HG02885 (cell line): ENCODE results near the gene LSM11.
"Not testable (repeated sequence)": the region's sequence is repeated elsewhere in the genome, so short reads cannot be mapped to it uniquely, and the experiment has no call there.

Experiments
- ATAC-seq: cut with Tn5 transposase; IDR thresholded peaks from one replicate; pipeline ENCODE4 v1.9.1; 2021; ENCODE audit warnings: mild to moderate bottlenecking; ENCODE audit not compliant: unreplicated experiment, poor library complexity

Gene LSM11

DNA sequence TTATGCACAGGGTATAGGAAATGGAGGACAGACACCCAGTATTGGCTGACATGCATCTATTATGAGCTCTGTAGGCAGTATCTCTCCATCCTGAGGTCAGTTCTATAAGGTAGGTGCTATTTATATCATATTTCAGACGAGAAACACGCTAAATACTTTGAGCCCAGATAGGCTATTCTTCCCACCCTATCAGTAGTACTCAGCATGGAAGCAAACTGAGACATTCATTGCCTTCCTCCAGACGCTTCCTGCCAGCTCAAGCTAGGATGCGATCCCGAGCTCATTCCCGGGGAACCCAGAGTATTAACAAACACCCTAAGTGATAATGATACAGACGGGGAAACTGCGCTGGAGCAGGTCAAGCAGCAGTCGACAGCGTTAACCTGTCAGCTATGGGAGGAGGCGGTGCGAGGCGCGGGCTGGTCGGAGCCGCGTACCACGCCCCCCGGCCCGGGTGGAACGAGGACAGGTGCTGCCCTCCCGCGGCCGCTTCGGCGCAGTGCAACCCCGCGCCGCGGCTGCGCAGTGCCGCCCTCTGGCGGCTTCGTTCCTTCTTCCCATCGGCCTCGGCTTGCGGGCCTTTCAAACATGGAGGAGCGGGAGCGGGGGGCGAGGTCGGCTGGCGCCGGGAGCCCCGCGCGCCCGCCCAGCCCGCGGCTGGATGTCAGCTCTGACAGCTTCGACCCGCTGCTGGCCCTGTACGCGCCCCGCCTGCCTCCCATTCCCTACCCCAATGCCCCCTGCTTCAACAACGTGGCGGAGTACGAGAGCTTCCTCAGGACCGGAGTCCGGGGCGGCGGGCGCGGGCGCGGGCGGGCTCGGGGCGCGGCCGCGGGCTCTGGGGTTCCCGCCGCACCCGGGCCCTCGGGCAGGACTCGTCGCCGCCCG, at the start of gene LSM11:
TSS of gene LSM11 (plus strand) at position 550 of the 888 bp plus-strand sequence. CDS start at position 589, 39 bp downstream.
- ATAC-seq = peak; percentile 93

DNA sequence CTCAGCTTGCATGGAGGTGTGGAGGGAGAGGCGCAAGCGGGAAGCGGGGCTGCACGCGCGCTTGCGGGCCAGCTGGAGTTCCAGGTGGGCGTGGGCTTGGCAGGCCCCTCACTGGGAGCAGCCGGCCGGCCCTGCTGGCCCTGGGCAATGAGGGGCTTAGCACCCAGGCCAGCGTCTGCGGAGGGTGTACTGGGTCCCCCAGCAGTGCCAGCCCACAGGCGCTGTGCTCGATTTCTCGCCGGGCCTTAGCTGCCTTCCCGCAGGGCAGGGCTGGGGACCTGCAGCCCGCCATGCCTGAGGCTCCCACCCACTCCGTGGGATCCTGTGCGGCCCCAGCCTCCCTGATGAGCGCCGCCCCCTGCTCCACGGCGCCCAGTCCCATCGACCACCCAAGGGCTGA, 49.7 kb upstream of the LSM11 start:
- not testable (repeated sequence) for ATAC-seq

DNA sequence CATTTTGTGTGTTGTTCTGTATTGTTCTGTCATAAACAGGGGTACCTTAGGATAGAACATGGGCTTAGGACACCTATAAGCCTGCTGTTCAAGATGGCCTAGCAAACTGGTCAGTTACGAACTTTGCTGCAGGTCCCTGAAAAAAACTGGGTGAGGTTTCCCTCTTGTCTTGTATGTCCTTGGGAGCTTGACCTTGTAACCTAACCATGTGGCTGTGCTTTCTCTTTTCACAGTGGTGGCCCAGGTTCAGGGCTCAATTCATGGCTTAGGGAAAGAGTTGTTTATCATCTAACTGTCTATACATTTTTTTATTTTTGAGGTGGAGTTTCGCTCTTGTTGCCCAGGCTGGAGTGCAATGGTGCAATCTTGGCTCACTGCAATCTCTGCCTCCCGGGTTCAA, 47.4 kb upstream of the LSM11 start:
- ATAC-seq = not testable (repeated sequence)

DNA sequence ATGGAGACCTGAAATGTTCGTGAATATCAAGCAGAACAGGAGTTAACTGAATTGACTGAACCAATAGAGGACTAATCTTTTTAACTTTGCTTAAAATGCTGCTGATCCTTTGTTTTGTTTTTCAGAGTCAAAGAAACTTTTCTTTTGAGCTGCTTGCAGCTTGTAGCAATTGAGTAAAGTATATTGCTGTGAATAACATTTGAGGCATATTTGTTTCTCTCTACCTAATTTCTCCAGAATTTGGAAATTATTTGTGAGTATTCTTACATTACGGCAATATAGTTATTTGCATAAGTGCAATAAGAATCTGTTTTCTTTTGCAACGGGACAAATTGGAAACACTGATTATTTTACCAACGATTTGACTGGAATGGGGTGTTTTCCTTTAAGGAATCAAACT, 44.8 kb upstream of the LSM11 start:
- ATAC-seq = not testable (repeated sequence)

DNA sequence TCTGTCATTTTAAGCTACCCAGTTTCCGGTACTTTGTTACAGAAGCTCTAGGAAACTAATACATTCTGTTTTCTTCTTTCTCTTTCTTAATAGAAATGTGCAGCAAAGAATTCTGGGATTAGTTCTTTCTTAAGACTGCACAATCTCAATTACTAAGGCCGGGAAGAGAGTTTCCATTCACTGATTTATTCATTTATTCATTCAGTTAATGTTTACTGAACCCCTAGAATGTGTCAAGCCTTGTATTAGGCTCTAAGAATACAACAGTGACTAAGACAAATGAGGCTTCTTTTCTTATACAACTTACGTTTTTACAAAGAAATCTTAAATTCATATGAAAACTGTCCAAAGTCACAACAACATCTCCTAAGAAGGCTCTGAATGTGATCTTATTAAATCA, 39.8 kb upstream of the LSM11 start:
- ATAC-seq = no peak

DNA sequence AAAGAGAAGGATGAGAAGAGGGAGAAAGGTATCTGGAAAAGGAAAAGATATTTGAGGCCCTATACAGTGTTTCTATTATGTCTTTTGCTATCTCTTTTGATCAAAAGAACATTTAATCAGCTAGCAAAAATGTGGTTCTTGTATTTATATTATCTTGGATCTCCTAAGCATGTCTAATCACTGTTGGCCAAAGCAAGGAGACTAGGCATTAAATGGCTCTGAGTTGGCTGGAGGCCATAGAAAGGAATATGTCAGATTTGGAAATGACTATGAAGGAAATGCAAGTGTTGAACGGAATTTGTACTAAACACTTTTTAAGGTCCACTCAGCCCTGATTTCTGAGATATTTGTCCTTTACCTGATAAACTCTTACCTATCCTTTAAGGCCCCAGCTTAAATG, 34.6 kb upstream of the LSM11 start:
- no peak for ATAC-seq

DNA sequence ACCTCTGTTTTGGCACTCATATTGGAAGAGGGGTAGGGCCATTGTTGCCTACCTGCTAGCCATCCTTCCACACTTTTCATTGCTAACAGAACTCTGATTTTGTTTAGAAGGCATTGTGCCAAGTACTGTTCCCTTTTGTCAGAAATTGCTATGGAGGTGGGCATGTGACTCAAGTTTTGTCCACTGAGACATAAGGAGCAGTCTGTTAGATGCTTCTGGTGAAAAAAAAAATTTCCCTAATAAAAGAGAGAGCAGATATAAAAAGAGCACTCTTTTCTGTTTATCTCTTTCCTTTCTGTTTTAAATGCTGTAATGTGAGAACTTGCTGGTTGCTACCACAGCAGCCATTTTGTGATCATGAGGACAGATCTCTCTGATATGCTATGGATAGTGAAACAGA, 34.2 kb upstream of the LSM11 start:
- no peak for ATAC-seq

DNA sequence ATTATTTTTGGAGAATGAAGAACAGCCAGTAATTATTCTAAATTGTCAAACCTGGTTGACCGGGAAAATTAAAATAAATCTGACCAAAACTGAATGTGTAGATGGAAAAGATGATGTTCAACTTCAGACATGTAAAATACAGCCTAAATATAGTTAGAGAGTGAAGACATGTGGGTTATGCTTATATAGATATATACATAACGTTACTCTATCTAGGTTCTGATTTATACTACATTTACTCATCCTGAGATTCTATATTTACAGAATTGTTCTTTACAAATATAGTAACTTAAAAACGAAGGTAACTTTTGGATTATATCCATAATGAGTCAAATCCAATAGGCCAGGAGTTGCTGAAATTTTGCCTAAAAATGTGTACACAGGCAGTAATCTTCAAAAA, 33.1 kb upstream of the LSM11 start:
- ATAC-seq = no peak

DNA sequence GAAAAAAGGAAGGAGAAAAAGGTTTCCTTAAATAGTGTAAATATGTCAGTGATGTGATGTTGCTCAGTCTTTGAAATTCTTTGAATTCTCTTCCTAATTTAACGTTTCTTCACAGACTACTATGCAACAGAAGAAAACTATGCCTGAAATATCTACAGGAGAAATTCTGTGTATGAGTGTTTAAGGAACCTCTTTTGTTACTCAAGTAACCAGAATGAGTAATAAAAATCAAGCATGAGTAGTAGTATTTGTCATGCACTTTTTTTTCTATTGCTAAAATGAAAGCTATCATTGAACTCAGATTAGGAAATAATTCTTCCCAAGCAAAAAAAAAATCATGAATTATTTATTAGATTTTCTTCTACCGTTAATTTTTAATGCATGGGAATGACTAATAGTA, 32.6 kb upstream of the LSM11 start:
- no peak for ATAC-seq

DNA sequence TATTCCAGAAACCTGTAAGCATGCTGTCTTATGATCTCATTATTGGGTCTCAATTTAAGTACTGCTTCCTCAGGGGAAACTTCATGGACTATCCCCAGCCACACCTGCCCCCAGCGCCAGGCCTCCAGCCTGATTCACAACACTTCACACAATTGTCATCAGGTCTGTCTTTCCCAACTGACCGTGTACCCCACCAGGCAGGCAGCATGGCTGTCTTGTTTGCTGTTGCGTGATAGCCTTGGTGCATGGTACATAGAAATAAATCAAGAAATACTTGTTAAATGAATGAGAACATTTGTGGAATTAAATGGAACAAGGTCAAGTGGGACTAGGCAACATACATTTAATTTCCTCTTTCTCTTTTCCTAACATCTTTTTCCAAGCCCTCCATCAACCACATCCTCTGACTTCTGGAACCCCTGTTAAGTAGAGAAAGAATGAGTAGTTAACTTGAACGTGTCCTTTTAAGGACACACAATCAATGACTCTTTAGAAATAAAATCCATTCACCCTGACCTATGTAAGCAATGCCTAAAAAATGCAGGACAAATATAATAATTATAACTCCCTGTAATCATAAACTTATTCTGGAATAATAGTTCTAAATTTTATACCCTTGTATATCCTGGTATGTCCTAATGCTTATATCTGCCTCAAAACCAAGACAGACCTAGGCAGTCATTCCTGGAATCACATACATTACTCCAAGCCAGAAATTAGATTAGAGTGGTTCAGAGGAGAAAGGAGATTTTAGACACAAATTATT, 29.5 kb upstream of the LSM11 start:
- no peak for ATAC-seq

DNA sequence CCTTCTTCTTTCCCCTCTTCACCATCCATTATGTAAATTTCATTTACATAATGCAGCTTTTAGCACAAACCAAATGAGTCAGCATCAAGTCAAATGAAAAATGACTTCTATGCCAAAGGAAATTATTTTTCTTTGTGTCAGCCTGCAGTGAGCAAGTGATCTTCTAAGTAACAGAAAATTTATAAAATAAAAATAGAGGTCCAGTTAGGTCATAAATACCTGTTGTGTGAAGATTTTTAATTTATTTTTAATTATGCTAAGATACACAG, 29.0 kb upstream of the LSM11 start:
- ATAC-seq = no peak

DNA sequence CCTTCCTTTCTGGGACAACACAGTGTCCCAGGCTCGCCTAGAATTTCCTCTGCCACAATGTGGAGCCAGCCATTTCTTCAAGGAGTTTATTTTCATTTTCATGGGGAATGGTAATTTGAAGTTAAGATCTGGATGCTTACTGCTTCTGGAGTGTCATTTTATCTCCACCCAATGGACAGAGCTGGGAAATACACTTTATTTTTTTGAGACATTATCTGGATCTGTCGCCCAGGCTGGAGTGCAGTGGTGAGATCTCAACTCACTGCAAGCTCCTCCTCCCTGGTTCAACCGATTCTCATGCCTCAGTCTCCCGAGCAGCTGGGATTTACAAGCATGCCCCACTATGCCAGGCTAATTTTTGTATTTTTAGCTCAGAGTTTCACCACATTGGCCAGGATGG, 25.0 kb upstream of the LSM11 start:
- peak; percentile 66 for ATAC-seq

DNA sequence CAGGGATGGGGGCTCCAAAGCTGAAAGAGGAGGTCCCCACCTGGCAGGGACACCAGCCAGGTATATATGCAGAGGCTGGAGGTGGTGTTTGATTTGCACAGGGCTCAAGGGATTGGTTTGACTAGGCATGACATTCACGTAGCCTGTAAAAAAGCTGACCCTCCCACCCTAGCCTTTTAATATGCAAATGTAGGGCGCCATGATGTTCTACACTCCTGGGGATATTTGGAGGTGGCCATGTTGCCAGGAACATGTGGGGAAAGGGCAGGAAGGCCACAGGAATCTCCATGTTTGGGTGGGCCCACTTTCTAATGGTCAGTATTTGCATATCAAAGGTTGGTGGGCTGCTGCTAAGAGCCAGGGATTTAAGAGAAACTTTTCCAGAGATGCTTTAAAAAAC, 24.3 kb upstream of the LSM11 start:
- ATAC-seq = no peak

DNA sequence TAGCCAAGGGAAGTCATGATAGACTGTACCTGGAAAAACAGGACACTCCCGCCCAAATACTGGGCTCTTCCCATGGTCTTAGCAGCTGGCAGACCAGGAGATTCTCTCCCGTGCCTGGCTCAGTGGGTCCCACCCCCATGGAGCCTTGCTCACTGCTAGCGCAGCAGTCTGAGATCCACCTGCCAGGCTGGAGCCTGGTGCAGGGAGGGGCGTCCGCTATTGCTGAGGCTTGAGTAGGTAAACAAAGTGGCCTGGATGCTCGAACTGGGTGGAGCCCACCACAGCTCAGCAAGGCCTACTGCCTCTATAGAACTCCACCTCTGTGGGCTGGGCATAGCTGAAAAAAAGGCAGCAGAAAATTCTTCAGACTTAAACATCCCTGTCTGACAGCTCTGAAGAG, 22.4 kb upstream of the LSM11 start:
- ATAC-seq = no peak

DNA sequence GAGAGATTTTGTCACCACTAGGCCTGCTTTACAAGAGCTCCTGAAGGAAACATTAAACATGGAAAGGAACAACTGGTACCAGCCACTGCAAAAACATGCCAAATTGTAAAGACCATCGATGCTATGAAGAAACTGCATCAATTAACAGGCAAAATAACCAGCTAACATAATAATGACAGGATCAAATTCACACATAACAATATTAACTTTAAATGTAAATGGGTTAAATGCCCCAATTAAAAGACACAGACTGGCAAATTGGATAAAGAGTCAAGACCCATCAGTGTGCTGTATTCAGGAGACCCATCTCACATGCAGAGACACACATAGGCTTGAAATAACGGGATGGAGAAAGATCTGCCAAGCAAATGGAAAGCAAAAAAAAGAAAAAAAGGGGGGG, 20.6 kb upstream of the LSM11 start:
- ATAC-seq = not testable (repeated sequence)

DNA sequence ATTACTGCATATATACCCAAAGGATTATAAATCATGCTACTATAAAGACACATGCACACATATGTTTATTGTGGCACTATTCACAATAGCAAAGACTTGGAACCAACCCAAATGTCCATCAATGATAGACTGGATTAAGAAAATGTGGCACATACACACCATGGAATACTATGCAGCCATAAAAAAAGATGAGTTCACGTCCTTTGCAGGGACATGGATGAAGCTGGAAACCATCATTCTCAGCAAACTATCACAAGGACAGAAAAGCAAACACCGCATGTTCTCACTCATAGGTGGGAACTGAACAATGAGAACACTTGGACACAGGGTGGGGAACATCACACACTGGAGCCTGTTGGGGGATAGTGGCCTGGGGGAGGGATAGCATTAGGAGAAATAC, 16.9 kb upstream of the LSM11 start:
- ATAC-seq = not testable (repeated sequence)

DNA sequence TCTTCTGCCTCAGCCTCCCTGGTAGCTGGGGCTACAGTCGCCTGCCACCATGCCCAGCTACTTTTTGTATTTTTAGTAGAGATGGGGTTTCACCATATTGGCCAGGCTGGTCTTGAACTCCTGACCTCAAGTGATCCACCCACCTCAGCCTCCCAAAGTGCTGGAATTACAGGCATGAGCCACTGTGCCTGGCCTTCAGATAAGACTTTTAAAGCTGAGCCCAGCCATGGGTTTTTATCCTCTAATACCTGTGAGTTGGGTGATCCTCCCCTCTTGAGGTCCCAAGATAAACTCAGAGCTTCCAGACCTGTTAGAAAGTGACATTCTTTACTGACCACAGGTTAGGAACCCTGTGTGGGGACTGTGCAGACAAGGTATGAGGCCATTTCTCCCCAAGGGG, 15.7 kb upstream of the LSM11 start:
- not testable (repeated sequence) for ATAC-seq

DNA sequence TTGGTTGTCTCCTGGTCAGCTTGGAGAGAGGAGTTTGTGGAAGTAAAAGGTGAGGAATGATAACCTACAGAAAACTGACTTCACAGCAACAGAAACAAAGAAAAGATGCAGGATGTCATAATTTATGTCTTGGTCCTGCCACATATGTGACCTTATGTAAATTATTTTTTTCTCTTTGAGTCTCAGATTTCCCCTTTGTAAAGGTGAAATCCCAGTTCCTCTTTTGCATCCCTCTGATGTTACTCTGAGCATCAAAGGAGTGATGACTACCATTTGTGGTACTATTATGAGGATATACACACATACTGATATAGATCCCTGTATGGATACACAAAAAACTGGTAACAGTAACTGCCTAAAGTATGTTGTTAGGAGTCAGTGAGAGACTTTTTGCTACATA, 13.7 kb upstream of the LSM11 start:
- ATAC-seq = peak; percentile 47

DNA sequence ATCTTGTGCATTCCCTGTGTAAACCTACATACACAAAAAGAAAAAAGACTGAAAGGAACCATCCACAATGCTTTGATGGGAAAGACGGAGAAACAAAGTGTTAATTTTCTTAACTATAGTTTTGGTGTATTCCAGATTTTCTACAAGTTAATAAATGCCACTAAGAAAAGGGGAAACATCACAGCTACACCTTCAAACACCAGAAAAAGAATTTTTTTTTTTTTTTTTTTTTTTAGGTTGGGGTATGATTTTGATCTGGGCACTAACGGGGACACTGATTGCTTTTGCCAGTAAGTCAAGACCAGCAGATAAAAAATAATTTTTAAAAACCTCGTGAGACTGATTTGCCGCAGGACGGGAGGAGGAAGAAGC, 12.6 kb upstream of the LSM11 start:
- no peak for ATAC-seq

DNA sequence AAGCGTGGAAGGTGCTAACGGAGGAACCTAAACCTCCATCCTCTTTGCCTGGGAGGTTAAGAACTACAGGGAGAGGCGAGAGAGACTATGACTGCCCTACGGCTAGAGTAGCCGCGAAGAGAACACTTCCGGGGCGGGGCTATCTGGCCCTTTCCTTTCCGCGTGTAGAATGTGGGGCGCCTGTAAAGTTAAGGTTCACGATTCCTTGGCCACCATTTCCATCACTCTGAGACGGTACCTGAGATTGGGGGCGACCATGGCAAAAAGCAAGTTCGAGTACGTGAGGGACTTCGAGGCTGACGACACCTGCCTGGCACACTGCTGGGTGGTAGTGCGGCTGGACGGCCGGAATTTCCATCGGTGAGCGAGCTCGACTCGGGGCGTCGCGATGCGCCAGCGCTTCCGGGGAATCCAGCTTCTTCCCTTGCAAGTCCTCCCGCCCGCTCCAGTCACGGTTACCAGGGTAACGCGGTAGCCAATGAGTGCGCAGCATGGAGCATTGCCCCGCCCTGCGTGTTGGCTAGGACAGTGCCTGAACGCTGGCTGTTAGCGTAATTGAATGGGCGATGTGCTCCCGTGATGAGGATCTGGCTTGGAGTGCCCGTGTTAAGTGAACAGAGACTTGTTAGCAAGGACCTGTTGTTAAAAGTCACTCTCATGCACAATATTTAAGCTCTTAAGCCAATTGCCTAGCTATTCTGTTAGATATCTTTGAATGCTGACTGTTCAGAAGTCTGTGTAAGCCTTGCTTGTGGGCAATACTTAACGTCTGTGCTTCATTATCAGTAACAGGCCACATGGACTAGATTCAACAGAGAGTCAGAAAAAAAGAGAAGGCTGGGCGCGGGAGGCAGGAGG, 12.0 kb upstream of the LSM11 start, which contains the start of gene THG1L:
TSS of gene THG1L (plus strand) at position 149 of the 858 bp plus-strand sequence. CDS start at position 170, 21 bp downstream.
- ATAC-seq = peak; percentile 96

DNA sequence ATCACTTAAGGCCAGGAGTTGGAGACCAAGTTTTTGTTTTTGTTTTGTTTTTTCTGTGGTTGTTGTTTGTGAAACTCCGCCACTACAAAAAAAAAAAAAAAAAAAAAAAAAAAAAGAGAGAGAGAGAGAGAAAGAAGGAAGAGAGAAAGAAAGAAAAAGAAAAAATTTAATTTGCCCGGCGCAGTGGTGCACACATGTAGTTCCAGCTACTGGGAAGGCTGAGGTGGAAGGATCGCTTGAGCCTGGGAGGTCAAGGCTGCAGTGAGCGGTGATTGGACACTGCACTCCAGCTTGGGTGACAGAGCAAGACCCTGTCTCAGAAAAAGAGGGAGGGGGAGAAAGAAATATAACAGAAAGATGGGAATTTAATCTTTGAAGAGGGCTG, 11.4 kb upstream of the LSM11 start:
- ATAC-seq = no peak
